Measurements from ENCODE around the gene IGF1R. TPM values are rescaled to one million over a fixed set of nuclear protein-coding genes. Genes with fewer than 3 reads are reported as not detected.

IGF1R gene
- total RNA-seq, 2 donors from 2014 or later, result 25.7 to 40.1 TPM

- H3K27me3 Mint-ChIP-seq (ENCODE audit: low read depth), result peaks cover 24% of the 10 kb centered on the region
- no peaks in the 10 kb centered on the region for H3K9me3 Mint-ChIP-seq
- H3K27ac Mint-ChIP-seq, result peak overlapping the region; percentile 79
- DNase-seq (no peak), ATAC-seq (replicated peaks in 1 of 2) (no peak)
- peaks cover 5 to 6% of the 10 kb centered on the region in 2 donors for H3K36me3 Mint-ChIP-seq (ENCODE audit: insufficient read depth in 2 of 2)
- peaks cover 45% of the 10 kb centered on the region for H3K4me1 Mint-ChIP-seq (ENCODE audit: low read depth)
- peak overlapping the region; percentile 91 to 97 for H3K4me3 Mint-ChIP-seq
Observed at GRCh38 chr15:98651581-98652220, 3.4 kb downstream of the IGF1R start.

- DNase-seq (no peak), ATAC-seq (replicated peaks in 1 of 2) (no peak)
- Mint-ChIP-seq H3K27me3 (ENCODE audit: low read depth) (peaks cover 24% of the 10 kb centered on the region), H3K9me3 (no peaks in the 10 kb centered on the region), H3K4me3 (no peak overlapping the region), H3K36me3 (ENCODE audit: insufficient read depth in 2 of 2) (peaks cover 4 to 6% of the 10 kb centered on the region in 2 donors), H3K27ac (no peak overlapping the region), H3K4me1 (ENCODE audit: low read depth) (peaks cover 42% of the 10 kb centered on the region)
Observed at GRCh38 chr15:98653686-98654085, 5.3 kb downstream of the IGF1R start.

- H3K4me3 Mint-ChIP-seq, result no peak overlapping the region
- no peaks in the 10 kb centered on the region for H3K9me3 Mint-ChIP-seq
- no peak for ATAC-seq (replicated peaks in 1 of 2)
- H3K27me3 Mint-ChIP-seq (ENCODE audit: low read depth), result peaks cover 24% of the 10 kb centered on the region
- H3K27ac Mint-ChIP-seq, result no peak overlapping the region
- H3K4me1 Mint-ChIP-seq (ENCODE audit: low read depth), result peaks cover 42% of the 10 kb centered on the region
- H3K36me3 Mint-ChIP-seq (ENCODE audit: insufficient read depth in 2 of 2), result peaks cover 4 to 6% of the 10 kb centered on the region in 2 donors
- DNase-seq, result no peak
Observed at GRCh38 chr15:98654790-98655360, 6.5 kb downstream of the IGF1R start.

- Mint-ChIP-seq H3K27ac (no peak overlapping the region), H3K4me1 (ENCODE audit: low read depth) (peaks cover 36% of the 10 kb centered on the region), H3K36me3 (ENCODE audit: insufficient read depth in 2 of 2) (peaks cover under 1 to 2% of the 10 kb centered on the region in 2 donors), H3K4me3 (no peak overlapping the region), H3K27me3 (ENCODE audit: low read depth) (peaks cover 20% of the 10 kb centered on the region), H3K9me3 (no peaks in the 10 kb centered on the region)
- DNase-seq (no peak), ATAC-seq (replicated peaks in 1 of 2) (no peak)
Observed at GRCh38 chr15:98655732-98656131, 7.4 kb downstream of the IGF1R start.

DNA sequence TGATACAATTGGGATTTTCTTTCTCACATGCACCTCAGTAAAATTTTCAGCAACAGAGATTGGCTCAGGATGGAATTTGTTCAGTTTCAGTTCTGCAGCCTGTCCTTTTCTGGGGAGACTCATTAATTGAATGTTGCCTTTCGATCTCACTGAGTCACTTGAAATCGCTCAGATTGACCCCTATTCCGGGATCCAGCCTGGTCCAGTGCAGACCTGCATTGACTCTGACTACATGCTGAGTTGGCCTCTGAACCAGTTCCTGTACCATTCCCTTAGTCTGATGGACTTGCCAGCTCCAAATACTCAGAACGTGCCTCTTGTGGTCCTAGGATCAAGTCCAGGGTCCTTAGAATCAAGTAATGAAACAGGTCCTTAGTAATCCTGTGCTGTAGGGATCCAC, 9.4 kb downstream of the IGF1R start:
- H3K4me1 Mint-ChIP-seq (ENCODE audit: low read depth), result peaks cover 22% of the 10 kb centered on the region
- H3K36me3 Mint-ChIP-seq (ENCODE audit: insufficient read depth in 2 of 2), result no peaks in the 10 kb centered on the region
- no peak for DNase-seq
- no peak overlapping the region for H3K4me3 Mint-ChIP-seq
- ATAC-seq (replicated peaks in 1 of 2), result no peak
- no peaks in the 10 kb centered on the region for H3K9me3 Mint-ChIP-seq
- H3K27me3 Mint-ChIP-seq (ENCODE audit: low read depth), result peaks cover under 1% of the 10 kb centered on the region
- no peak overlapping the region for H3K27ac Mint-ChIP-seq

DNA sequence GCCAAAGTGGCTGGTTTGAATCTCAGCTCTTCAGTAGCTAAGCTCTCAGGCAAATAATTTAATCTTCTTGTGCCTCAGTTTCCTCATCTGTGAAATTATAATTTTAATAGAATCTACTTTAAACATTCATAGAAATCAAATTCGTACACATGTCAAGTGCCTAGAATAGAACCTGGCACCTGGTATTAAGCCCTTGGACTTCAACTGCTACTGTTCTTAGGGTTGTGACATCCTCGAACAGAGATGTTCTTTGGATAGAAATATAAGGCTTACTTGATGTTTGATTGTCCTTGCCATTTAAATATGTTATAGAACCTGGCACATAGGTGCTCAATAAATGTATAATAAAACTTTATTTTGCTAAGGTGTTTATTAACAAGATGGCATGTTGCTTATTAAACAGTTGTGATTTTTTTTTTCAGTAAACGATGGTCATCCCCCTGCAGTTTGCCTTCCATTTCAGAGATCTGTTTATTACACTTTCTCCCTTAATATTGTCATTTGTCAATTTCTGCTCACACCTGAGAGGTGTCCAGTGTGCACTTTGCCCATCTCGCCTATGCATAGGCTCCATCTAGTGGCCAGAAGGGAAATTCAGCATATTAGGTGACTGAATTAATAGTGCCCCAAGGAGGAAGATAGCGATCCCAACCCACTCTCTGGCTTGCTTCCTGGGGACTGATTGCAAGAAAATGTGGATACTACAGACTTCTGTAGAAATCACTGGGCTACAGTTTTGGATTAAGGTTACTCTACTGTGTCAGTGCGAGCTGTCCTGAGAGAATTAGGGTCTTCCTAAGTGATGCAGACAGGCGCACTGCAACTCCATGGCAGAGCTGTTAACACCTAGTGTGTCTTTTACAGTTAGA, 10.7 kb downstream of the IGF1R start:
- ATAC-seq (replicated peaks in 1 of 2) (peak; percentile 69 to 74), DNase-seq (peak in 1 of 2 donors; percentile 23)
- Mint-ChIP-seq H3K27ac (no peak overlapping the region), H3K36me3 (ENCODE audit: insufficient read depth in 2 of 2) (no peaks in the 10 kb centered on the region), H3K4me3 (no peak overlapping the region), H3K27me3 (ENCODE audit: low read depth) (no peaks in the 10 kb centered on the region), H3K4me1 (ENCODE audit: low read depth) (peaks cover 15% of the 10 kb centered on the region), H3K9me3 (no peaks in the 10 kb centered on the region)

DNA sequence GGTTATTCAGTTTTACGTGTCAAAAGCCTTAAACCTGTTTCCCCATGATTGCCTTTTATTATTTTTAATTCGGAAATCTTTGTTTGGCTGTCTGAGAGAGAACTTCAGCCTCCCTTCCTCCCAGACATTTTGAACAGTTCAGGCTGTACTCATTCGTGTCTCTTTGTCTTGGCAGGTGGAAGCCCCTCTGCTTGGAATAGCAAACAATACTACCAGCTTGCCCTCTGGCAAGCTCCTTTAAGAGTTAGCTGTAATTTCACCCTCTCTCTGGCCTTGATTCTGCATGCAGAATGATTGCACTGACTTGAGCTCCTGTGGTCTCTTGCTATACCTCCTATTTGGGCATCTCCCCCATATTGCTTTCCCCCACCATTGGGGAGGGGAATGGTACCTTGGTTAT, 11.7 kb downstream of the IGF1R start:
- no peak overlapping the region for H3K27ac Mint-ChIP-seq
- no peaks in the 10 kb centered on the region for H3K9me3 Mint-ChIP-seq
- H3K36me3 Mint-ChIP-seq (ENCODE audit: insufficient read depth in 2 of 2), result no peaks in the 10 kb centered on the region
- ATAC-seq (replicated peaks in 1 of 2) (no peak), DNase-seq (no peak)
- H3K4me3 Mint-ChIP-seq, result no peak overlapping the region
- H3K27me3 Mint-ChIP-seq (ENCODE audit: low read depth), result no peaks in the 10 kb centered on the region
- H3K4me1 Mint-ChIP-seq (ENCODE audit: low read depth), result peaks cover 12% of the 10 kb centered on the region

- ATAC-seq (replicated peaks in 1 of 2), result no peak
- Mint-ChIP-seq H3K36me3 (ENCODE audit: insufficient read depth in 2 of 2) (no peaks in the 10 kb centered on the region), H3K27ac (no peak overlapping the region), H3K4me3 (no peak overlapping the region), H3K9me3 (no peaks in the 10 kb centered on the region), H3K4me1 (ENCODE audit: low read depth) (peaks cover 32% of the 10 kb centered on the region), H3K27me3 (ENCODE audit: low read depth) (no peaks in the 10 kb centered on the region)
- DNase-seq, result no peak
Observed at GRCh38 chr15:98663045-98663444, 14.7 kb downstream of the IGF1R start.

DNA sequence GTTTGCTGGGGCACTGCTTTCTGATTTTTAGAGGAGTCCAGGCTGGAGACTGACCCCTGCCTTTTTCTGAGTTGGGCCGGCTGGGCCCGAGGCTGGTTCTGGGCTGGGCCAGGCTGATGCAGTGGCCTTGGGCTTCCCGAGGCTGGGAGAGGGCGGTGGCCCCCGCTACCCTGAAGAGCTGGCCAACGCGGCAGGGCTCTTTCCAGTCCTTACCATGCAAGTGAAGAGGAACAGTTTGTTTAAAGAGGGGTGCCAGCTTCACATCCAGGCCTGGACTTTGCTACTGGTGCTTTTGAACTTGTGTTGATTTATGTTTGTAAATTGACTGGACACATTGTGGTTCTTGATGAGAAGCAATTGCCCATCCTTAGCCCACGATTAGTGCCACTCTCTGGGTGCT, 15.3 kb downstream of the IGF1R start:
- no peak overlapping the region for H3K4me3 Mint-ChIP-seq
- H3K4me1 Mint-ChIP-seq (ENCODE audit: low read depth), result peaks cover 38% of the 10 kb centered on the region
- DNase-seq (no peak), ATAC-seq (replicated peaks in 1 of 2) (no peak)
- H3K9me3 Mint-ChIP-seq, result no peaks in the 10 kb centered on the region
- no peak overlapping the region for H3K27ac Mint-ChIP-seq
- no peaks in the 10 kb centered on the region for H3K36me3 Mint-ChIP-seq (ENCODE audit: insufficient read depth in 2 of 2)
- no peaks in the 10 kb centered on the region for H3K27me3 Mint-ChIP-seq (ENCODE audit: low read depth)

DNA sequence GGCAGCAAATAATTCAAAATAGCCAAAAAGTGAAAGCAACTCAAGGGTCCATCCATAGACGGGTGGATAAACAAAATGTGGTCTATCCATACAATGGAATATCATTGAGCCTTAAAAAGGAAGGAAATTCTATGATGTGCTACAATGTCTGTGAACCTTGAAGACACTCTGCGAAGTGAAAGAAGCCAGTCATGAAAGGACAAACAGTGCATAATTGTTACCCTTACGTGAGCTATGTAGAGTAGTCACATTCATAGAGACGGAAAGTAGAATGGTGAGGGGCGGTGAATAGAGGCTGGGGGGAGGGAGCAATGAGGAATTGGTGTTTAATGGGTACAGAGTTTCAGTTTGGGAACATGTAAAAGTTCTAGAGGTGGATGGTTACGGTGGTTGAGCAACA, 18.1 kb downstream of the IGF1R start:
- Mint-ChIP-seq H3K9me3 (no peaks in the 10 kb centered on the region), H3K27me3 (ENCODE audit: low read depth) (no peaks in the 10 kb centered on the region), H3K36me3 (ENCODE audit: insufficient read depth in 2 of 2) (peaks cover 0 to 2% of the 10 kb centered on the region in 2 donors), H3K27ac (peak overlapping the region; percentile 25), H3K4me1 (ENCODE audit: low read depth) (peaks cover 66% of the 10 kb centered on the region), H3K4me3 (no peak overlapping the region)
- DNase-seq (no peak), ATAC-seq (replicated peaks in 1 of 2) (no peak)

DNA sequence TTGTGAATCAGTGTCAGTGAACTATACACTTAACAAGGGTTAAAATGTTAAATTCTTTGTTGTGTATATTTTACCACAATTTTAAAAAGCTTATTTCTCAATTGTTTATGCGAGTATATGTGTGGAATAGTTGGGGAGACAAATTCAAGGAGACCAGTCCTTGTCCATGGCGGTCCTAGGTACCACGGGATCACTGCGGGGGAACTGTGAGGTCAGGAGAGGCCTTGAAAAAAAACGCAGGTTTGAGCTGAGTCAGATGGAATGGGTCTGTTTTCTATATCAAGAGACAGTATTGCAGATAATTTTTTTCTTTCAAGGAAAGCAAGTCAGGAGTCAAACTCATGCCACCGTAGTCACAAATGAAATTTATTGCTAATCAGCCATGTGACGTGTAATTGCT, 18.5 kb downstream of the IGF1R start:
- peaks cover 70% of the 10 kb centered on the region for H3K4me1 Mint-ChIP-seq (ENCODE audit: low read depth)
- no peak for DNase-seq

DNA sequence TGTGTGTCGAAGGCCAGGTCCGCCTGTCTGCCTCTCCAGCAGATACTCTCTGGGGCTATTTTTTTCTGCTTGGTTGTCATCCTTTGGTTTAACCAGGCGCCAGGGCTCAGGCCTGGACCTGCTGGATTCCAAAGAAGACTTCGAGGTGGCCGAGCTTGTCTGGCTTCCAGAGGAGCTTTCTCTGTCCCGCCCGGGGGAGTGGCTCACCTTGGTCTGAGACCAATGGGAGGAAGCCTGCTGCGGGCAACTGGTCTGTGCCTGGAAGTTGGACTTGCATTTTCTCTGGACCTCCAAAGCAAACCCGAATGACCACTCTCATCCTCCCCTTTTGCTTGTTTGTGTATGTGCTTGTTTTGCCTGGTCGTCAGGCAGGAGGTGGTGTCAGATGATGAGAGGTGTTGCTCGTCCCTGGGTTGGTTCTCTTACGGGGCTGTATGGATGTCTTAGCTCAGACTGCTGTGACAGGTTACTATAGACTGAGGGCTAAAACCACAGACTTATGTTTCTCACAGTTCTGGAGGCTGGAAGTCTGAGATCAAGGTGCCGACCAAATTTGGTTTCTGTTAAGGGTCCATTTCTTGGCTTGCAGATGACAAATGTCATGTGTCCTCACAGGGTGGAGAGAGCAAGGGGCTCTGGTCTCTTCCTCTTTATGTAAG, 19.3 kb downstream of the IGF1R start:
- H3K36me3 Mint-ChIP-seq (ENCODE audit: insufficient read depth in 2 of 2), result peaks cover 0 to 2% of the 10 kb centered on the region in 2 donors
- peak overlapping the region in 1 of 2 donors; percentile 7 for H3K4me3 Mint-ChIP-seq
- peaks cover 69% of the 10 kb centered on the region for H3K4me1 Mint-ChIP-seq (ENCODE audit: low read depth)
- no peak overlapping the region for H3K27ac Mint-ChIP-seq
- no peaks in the 10 kb centered on the region for H3K9me3 Mint-ChIP-seq
- no peaks in the 10 kb centered on the region for H3K27me3 Mint-ChIP-seq (ENCODE audit: low read depth)
- ATAC-seq (replicated peaks in 1 of 2) (no peak), DNase-seq (no peak)

More for the DNA sequence above, 18.5 kb downstream of the IGF1R start:
- Mint-ChIP-seq H3K4me3 (no peak overlapping the region), H3K27ac (peak overlapping the region; percentile 25), H3K27me3 (ENCODE audit: low read depth) (no peaks in the 10 kb centered on the region), H3K36me3 (ENCODE audit: insufficient read depth in 2 of 2) (peaks cover 0 to 2% of the 10 kb centered on the region in 2 donors), H3K9me3 (no peaks in the 10 kb centered on the region)
- no peak for ATAC-seq (replicated peaks in 1 of 2)

All from activated T-cell treated with anti-CD3 and anti-CD28 coated beads, Interleukin-2, amount 50 U/mL, for 72 hours (primary cell).